Dedifferentiated amniotic fluid mesenchymal stem cell (primary cell): ENCODE data around the gene GSK3A.

Source experiments
- DNase-seq: peaks from one replicate; pipeline ENCODE4 v3.0.0-alpha.2; 2016; ENCODE audit errors: extremely low spot score

The GSK3A gene

DNA sequence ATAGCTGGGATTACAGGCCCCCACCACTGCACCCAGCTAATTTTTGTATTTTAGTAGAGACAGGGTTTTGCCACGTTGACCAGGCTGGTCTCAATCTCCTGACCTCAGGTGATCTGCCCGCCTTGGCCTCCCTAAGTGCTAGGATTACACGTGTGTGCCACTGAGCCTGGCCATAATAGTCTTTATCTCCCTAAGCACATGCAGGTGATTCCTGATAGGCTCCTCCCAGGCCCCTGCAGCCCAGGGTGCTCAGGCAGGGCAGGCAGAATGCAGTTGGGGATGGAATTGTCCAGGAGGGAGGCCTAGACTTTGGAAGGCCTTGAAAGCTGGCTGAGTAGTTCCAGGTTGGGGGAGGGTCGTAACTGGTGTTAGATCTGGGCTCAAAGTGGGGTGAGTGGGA lies 13.8 kb downstream of the GSK3A start:
- no peak for DNase-seq

DNA sequence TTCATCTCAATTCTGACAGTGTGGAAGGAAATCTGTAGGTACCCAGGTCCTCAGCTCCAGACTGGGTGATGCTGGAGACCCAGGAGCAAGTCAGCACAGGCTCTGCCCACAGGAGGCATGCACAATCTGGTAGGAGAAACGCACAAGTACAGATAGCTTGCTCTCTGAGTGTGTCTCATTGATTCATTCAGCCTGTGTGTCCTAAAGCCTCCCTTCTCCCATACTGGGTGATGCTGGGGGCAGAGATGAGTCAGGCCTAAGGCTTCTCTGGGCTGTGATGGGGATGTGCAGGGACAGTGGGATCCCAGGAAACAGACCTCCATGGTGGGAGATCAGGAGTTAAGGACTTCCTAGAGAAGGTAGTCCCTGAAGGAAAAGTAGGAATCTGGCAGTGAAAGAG lies 15.5 kb downstream of the GSK3A start:
- DNase-seq: no peak

DNA sequence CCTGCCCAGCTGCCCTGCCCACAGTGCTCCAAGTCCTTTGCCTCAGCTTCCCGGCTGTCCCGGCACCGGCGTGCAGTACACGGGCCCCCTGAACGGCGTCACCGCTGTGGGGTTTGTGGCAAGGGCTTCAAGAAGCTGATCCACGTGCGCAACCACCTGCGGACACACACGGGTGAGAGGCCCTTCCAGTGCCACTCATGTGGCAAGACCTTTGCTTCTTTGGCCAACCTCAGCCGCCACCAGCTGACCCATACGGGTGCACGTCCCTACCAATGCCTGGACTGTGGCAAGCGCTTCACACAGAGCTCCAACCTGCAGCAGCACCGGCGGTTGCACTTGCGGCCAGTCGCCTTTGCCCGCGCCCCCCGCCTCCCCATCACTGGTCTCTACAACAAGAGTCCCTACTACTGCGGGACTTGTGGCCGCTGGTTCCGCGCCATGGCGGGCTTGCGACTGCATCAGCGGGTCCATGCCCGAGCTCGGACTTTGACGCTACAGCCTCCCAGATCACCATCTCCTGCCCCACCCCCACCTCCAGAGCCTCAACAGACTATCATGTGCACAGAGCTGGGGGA lies 16.6 kb downstream of the GSK3A start:
- DNase-seq: no peak

DNA sequence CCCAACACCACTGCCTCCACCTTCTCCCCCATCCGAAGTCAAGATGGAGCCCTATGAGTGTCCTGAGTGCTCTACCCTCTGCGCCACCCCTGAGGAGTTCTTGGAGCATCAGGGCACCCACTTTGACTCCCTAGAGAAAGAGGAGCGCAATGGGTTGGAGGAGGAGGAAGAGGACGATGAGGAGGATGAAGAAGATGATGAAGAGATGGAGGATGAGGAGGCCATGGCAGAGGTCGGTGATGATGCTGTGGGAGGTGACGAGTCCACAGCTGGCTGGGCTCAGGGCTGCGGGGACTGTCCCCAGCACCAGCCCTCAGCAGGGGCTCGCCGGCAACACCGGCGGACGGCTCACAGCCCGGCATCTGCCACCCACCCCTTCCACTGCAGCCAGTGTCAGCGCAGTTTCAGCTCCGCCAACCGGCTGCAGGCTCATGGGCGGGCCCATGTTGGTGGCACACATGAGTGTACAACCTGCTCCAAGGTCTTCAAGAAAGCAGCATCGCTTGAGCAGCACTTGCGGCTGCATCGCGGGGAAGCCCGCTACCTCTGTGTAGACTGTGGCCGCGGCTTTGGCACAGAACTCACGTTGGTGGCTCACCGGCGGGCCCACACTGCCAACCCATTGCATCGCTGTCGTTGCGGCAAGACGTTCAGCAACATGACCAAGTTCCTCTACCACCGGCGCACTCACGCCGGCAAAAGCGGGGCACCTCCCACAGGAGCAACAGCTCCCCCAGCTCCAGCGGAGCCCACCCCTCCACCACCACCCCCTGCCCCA lies 17.3 kb downstream of the GSK3A start:
- DNase-seq: no peak

DNA sequence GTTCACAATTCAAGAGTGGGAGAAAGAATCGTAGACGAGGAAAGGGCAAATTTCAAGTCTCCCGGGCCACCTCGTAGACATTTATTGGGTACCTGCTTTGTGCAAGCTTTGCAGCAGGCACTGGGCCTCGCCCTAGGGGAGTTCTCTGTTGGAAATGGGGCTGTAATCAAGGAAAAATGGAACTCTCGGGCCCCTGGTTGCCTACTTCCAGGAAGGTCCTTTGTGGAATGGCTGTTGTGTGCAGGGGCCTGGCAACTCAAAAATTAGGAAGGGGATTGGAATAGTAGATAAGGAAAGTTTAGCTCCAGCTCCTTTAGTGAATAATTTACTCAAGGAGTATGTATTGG lies 21.7 kb downstream of the GSK3A start:
- DNase-seq: no peak

DNA sequence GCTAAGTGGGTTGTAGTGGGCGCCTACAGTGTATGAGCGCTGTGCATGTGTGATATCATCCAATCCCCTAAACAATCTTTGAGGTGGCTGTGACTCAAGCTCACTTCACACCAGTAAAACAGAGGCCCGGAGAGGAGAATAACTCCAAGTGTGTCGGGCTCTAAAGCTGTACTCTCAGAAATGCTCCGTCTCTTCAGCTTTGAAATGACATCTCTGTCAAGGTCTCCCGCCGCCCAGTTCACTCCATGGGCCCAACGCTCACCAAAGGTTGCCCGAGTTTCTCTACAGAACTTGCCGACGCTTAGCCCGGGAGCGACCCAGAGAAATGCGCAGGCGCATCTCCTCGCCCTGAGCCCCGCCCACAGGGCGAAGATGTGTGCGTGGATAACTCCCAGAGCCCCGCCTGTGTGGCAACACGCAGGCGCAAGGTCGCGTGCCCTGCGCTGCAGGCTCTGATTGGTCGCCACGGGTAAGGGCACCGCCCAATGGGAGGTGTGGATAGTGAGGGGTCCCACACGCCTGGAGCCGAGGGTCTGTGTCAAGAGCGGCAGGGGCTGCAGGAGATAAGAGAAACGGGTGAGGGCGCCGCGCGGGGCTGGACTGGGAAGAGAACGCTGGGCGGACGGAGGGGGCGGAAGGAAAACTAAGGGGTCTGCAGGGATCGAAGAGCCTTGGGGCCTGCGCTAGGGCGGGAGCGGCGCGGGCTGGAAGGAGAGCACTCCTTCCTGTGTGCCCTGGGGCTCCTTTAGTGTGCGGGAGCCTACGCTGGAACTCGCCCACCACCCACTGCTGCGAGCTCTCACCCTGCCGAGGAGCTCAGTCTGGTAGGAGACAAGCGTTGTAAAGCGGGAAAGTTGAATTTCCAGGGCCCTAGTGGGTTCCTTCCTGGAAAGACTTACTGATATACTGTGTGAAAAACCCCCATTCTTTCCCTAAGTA lies 22.3 kb downstream of the GSK3A start, which contains the start of gene ZNF526:
TSS of gene ZNF526 (plus strand) at position 501 of the 939 bp plus-strand sequence. CDS start 4,092 bp downstream, outside the sequence.
- peak; percentile 95 for DNase-seq

DNA sequence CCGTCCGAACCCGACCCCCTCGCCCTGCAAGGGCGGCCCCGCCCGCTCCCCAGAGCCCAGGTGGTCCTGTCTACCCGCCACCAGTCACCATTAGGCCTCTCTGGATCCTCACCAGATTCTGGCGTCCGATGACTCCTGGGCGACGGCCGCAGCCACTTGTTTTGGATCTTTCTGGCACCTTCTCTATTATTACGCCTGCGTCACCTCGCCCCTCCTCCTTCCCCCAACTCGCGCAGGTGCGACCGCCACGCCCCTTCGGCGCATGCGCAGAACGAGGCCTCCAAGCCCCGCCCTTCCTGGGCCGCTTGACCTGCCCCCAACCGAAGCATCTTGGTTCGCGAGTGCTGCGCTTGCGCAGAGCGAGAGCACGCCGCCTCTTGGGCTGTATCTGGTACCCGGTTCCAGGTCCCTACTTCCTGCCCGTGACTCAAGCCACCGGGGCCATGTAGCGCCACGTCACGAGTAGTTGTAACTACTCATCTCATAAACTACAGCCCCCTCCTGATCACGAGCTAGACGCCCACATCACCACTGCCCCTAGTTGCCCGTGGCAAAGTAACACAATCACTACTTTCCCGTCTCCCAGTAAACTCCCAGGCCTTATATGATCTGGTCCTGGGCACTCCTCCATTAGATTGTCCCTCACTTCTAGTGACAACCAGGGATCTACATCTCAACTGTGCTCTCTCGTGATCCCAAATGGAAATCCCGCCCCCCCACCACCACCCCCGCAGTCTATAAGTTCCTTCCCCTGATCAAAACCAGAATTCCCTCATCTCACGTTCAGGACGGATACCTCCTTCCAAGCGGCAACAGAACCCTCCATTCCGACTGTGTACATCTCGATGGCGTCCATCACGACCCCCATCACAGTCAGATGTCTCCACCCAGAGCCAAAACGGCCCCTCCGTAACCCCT lies 24.6 kb downstream of the GSK3A start, which contains the start of gene DEDD2:
TSS of gene DEDD2 (minus strand) at position 158 of the 918 bp plus-strand sequence. CDS start 670 bp downstream, outside the sequence.
- DNase-seq: peak; percentile 95

DNA sequence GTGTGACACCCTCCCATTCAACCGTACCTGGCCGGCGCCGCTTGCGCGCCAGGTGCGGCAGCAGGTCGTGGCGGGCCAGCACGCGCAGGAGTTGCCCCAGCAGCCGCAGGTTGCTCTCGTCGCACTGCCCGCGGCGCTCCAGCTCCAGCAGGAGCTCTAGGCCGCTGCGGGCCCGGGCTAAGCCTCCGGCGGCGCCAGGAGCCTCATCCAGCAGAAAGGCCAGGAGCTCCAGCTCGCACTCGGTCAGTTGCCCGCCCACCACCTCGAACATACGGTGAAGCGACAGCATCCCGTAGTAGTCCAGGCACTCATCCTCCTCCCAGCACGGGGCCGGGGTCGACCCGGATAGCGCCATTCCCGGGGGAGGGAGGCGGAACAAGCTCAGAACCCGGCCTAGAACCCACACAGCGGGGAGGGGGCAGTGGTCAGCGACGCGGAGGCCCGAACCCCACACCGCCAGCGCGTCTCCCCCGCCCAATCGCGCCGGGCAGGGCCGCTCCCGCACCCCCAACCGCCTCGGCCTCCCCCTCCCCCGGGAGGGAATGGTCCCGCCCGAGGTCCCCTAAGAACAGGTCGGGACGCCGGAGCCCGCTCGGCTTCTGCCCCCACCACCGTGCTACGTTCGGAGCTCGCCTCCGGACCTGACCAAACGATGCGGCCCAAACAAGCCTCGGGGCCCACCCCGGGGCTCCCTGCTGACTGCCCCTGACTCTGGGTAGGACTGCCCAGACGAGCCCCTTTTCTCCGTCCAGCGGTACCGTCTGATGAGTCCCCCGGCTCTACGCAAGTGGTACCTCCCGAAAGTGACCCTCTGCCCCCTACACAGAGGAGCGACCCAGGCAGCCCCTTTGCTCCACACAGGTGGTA lies 25.5 kb downstream of the GSK3A start:
- DNase-seq: no peak

DNA sequence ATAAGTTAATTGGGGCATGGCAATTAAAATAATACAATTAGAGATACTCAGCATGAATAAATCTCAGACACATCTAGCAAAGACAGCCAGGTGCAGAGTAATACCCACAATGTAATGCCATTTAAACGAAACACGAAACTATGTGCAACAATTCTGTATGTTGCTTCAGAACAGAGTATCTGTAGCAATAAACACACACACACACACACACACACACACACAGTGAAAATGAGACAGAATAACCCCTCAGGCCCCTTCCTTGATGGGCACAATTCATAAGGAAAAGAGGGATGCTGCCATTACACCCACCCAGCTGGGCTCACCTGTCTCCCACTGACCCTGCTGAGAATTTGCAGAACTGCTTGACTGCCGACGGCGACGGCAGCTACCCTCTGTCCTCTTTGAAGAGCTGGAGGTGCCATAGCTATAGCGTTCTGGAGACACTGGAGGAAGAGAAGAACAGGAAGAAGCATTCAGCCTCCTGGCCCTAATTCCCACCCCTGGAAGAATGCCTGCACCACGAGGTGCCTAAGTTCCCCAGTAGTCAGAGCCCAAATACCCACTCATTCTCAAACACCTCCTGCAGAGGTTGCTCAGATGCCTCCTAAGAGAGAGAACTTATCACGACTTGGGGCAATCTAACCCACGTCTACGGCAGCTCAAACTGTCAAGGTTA lies 27.5 kb downstream of the GSK3A start:
- no peak for DNase-seq

DNA sequence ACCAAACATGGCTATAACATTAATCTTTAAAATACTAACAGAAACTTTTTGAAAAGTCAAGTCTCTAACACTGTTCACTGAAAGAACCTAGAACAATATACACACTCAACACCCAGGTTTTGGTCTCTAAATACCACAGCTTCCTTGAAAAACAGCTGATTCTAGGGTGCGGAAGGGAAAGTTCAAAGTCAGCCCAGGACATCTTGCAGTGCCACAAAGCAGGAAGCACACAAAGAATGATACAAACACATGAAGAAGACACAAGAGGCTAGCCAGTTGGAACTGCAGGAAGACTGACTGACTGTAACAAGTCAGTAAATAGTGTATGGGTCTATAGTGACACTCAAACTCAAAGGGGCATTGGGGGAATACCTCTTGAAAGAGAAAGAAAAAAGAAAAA lies 29.5 kb downstream of the GSK3A start:
- DNase-seq: no peak

DNA sequence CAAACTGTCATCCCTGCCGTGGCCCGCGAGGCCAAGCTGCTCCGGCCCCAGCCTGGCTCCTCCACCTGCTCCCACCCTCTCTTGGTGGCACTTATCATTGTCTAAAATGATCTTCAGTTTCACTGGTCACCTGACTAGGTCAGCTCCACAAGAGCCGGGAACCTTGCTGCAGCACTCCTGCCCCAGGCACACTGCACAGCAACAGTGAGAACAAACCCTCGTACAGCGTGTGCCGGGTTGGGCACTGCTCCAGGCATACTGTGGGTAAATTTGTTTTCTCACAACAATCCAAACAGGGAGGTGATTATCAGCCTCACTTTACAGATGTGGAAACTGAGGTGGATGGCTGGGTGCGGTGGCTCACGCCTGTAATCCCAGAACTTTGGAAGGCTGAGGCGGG lies 33.8 kb downstream of the GSK3A start:
- no peak for DNase-seq

DNA sequence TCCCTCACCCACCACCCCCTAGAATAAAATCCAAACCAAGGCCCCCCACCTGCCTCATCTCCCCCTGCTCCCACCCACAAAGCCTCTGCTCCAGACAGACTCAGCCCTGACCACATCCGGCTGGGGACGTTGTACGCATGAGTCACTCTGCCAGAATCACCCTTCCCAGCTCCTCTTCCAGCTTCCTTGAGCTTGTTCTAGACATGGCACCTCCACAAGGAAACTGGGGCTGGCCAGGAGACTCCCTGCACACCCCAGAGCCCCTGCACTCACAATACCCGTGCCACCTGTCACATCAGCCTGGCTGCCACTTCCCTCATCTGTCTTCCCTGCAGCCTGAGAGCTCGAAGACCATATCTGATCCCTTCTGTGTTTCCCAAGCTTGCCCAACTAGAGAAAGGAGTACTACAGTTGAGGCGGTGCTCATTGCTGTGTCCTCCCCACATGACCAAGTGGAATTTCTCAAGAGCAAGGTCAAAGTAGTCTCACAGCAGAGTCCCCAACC lies 34.6 kb downstream of the GSK3A start:
- DNase-seq: peak; percentile 36

DNA sequence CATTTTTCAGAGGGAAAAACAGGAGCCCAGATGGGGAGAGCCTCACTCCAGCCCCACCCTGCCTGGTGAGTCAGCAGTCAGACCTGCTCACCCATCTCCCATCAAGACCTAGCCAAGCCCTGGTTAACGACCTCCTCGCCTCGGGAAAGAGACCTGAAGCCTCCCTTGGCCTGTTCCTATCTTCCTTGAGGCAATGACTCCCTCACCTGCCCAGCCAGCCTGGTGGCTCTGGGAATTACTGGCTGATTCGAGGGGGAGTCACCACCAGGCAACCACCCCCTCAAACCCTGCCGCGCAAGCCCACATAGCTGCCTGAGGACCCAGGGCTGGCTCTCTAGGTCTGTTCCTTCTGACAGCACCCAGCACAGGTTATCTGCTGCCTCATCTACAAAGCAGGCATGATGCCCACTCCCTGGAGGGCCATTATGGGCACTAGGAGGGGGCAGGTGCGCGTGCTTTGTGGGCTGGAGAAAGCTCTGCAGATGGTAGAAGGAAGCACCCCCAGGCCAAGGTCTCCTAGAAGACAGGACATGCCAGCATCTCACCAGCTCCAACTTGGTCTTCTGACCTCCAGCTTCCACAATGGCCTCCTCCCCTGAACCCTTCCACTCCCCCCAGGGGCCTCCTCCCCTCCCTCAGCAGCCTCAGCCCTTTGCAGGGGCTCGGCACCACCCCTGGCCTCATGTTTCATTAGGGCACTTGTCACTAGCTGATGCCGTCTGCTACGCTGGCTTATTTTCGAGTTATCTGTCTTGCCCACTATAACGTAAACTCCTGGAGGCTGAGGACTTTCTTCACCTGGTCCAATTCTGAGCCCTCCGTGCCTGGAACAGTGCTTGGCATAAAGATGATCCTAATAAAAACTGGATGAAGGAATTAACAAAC lies 35.3 kb downstream of the GSK3A start:
- no peak for DNase-seq

DNA sequence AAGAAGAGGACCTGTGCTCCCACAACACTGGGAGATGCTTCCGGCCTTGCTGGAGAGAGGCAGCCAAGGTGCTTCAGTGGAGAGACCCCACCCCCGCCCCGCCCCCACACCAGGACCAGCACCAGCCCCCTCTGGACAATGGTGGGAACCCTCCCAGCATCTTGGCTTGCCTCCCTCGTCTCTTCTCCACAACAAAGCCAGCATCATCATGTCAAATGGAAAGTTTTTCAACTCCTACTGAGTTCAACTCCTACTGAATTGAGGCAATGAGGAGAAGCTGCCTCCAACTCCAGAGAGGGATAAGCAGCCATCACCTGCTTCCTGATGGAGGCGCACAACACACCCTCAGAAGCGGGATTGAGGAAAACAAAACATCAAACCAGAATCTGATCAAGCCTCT lies 37.7 kb downstream of the GSK3A start:
- no peak for DNase-seq

DNA sequence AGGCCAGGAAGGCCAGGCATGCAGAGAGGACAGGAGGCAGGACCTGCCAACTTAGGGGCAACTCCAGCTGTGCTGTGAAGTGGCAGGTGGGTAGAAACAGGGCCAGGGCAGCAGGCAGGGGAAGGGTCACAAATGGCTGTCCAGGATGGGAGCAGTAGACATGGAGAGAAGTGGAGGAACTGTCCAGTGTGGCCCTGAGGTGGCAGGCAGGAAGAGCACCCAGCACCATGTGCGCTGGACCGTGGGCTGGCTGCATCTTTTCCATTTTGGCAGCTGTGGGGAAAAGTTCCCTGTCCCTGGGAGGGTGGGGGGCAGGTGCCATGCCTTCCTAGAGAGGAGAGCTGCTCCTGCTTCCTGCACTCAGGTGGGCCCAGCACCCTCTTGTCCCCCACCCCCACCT lies 38.7 kb downstream of the GSK3A start:
- no peak for DNase-seq

DNA sequence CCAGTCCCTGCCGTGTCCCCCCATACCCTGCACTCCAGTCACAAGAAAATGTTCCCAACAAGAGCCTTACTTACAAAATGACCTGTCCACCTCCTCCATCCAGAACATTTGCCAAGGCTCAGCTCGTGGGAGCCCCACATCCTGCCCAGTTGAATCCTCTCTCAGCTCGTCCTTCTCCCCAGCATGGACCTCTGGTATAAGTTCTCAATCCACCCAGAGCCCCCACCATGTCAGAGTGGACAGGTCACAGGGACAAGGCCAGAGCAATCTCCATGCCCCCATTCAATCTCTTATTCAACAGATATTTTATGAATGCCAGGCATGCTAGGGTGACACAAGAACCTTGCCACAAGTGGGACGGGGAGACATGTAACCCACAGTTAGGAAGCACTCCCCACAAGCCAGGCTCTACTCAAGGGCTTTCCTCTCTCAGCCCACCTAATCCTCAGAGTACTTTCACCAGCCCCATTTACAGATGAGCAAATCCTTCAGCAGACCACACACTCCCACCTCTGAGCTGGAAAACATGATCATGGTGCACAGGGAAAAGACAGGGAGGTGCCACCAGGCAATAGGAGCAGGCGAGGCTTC lies 40.0 kb downstream of the GSK3A start:
- no peak for DNase-seq

DNA sequence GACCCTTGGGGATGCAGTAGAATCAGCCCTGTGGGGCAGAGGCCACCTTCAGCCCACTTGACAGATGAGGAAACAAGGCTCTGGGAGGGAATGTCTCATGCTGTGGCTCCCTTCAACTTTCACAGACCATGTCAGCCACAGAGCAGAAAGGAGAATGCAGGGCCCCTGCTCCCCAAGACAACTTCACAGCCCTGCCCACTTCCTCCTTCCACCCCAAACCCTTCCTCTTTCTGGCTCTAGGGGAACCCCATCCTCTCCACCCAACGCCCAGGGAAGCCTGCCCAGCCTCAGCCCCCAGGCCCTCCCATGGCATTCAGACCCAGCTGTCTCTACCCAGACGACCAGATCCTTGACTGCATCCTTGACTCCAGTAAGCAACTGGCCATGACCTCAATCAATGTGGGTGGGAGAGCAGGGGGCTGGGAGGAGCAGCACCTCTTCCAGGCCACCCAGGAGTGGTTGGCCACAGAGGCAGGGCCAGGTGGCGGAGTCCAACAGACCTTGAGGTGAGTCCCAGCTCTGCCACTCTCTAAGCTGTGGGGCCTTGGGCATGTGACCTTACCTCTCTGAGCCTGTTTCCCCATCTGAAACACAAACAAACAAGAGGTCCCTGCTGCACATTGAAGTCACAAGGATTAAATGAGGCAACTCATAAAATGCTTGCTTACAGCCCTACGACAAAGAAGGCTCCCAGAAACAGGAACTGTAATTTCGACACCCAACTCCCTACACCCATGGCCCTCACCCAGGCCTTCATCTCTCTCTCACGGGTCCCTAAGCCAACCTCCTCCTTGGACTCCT lies 40.7 kb downstream of the GSK3A start:
- DNase-seq: no peak
